Measurements from ENCODE around the gene PKMYT1.

PKMYT1 gene

DNA sequence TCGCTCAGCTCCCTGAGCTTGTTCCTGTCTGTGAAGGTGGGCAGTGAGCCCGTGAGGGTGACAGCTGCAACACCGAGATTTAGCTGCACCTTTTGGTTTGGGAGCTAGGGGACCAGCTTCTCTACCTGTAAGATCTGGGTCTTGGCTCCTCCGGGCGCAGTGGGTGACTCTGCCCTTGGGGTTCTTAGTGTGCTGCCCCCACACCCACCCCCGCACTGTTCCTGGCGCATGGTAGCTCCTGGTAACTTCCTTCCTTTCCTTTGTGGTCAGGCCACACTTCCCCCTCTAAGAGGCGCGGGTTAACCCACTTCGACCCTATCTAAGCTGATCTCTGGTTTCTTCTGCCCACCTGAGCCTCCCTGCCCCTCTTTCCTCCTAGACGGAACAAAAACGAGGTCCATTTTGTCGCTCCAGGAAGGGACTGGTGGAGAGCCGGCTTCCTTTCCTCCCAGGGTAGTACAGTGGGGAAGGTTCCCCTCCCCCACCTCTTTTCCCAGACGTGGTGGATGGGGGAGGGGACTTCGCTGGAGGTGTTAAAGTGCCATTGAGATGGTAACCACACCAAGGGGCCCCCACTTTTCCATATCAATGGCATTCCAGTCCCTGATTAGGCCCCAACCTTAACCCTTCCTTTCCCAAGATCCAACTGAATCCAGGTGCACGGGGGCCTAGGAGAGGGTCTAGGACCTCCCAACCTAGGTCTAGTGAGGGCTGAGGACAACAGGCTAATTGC lies 27.9 kb upstream of the PKMYT1 start:
- Histone ChIP-seq H3K4me1 (ENCODE audit: control insufficient read depth, insufficient read depth, low read length, unreplicated experiment) (peaks cover 10% of the 10 kb centered on the region), H2AFZ (ENCODE audit: low read length, unreplicated experiment) (no peak overlapping the region), H3K79me2 (ENCODE audit: control insufficient read depth, insufficient read depth, low read length, unreplicated experiment) (no peaks in the 10 kb centered on the region), H3K4me3 (ENCODE audit: low read depth, low read length) (no peak overlapping the region), H3K27me3 (ENCODE audit: insufficient read depth, low read length) (peaks cover 16% of the 10 kb centered on the region; the same call in 1 of the 2 replicates), H3K36me3 (ENCODE audit: insufficient read depth, low read length) (no peaks in the 10 kb centered on the region), H3K27ac (ENCODE audit: low read depth, low read length) (no peak overlapping the region)

DNA sequence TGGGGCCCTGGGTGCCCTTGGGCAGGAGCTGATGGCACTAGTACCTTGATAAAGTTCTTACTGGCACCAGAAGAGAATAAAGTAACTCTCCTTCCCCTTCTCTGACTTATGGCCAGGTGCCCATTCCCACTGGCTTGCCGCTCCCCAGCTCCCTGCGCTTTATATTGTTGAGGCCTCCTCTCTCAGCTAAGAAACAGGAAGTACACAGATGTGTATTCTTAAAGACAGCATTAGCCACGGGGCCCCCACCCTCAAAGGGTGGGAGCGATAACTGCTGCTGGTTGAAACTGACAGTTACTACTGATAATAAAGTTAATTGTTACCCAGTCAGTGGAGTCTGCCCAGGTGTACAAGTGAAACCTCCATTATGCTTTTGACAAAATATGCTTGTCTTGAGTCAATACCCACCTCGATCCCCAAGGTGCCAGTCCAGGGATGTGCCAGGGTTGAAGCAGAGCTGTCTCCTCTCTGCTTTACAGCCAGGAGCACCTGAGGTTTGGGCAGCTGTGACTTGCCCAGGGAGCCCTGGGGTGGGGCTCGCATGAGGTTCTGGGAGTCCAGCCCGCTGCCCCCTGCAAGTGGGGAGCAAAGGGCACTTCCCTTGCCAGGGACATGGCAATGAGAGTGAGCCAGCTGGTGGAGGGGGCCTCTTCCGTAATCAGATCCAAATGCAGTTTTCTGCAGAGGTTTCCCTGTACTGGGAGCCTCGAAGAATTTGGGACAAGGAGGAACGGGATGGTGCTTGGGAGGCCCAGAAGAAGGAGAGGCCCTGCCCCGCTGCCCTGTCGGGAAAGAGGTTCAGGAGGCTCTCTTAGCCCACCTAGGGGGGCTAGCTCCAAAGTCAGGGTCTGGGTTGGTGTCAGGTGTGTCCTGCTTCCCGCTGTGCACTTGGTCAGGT lies 27.1 kb upstream of the PKMYT1 start:
- Histone ChIP-seq H3K27me3 (ENCODE audit: insufficient read depth, low read length) (peaks cover 9% of the 10 kb centered on the region; the same call in 1 of the 2 replicates), H3K4me3 (ENCODE audit: low read depth, low read length) (no peak overlapping the region), H3K79me2 (ENCODE audit: control insufficient read depth, insufficient read depth, low read length, unreplicated experiment) (no peaks in the 10 kb centered on the region), H2AFZ (ENCODE audit: low read length, unreplicated experiment) (no peak overlapping the region), H3K4me1 (ENCODE audit: control insufficient read depth, insufficient read depth, low read length, unreplicated experiment) (peaks cover 7% of the 10 kb centered on the region), H3K27ac (ENCODE audit: low read depth, low read length) (no peak overlapping the region), H3K36me3 (ENCODE audit: insufficient read depth, low read length) (no peaks in the 10 kb centered on the region)

DNA sequence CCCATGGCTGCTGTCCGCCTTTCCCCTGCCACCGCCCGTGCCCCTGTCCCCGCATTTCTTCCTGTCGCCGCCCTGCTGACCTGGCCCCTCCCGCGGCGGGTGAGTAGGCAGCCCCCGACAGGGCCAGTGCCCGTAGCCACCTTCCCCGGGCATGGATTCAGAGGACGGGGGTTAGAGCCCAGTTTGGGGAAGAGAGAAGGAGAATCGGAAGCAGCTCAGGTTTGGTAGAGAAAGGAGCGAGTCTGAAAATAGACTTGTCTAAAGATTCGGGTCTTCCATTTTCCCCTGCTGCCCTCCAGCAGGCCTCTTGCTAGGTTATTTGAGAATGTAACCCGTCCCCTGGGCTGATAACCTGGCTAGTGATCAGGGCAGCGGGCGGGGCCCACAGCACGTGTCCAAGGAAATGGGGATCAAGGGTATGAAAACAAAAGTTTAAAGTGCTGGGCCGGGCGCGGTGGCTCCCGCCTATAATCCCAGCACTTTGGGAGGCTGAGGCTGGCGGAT lies 24.6 kb upstream of the PKMYT1 start:
- H2AFZ ChIP-seq (ENCODE audit: low read length, unreplicated experiment), result no peak overlapping the region
- no peaks in the 10 kb centered on the region for H3K79me2 ChIP-seq (ENCODE audit: control insufficient read depth, insufficient read depth, low read length, unreplicated experiment)
- no peak overlapping the region for H3K27ac ChIP-seq (ENCODE audit: low read depth, low read length)
- H3K4me3 ChIP-seq (ENCODE audit: low read depth, low read length), result peak overlapping the region; percentile 62
- H3K36me3 ChIP-seq (ENCODE audit: insufficient read depth, low read length), result no peaks in the 10 kb centered on the region
- H3K27me3 ChIP-seq (ENCODE audit: insufficient read depth, low read length), result no peaks in the 10 kb centered on the region
- peaks cover 7% of the 10 kb centered on the region for H3K4me1 ChIP-seq (ENCODE audit: control insufficient read depth, insufficient read depth, low read length, unreplicated experiment)

DNA sequence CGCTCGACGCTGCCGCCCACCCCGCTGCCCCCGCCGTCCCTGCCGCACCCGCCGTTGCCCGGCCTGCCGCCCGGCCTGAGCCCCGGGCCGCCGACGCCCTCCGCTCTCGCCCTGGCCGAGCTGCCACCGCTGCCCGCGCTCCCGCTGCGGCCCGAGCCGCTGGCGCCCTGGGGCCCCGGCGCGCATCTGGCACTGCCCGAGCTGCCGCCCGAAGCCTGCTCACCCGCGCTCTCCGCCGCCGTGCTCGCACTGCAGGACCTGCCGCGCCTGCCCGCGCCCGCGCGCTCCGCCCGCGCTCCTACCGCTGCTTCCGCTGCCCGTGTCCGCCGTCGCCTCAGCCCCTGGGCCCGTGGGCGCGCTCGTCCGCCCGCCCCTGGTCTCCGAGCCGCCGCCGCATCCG lies 24.1 kb upstream of the PKMYT1 start:
- H3K79me2 ChIP-seq (ENCODE audit: control insufficient read depth, insufficient read depth, low read length, unreplicated experiment), result no peaks in the 10 kb centered on the region
- H2AFZ ChIP-seq (ENCODE audit: low read length, unreplicated experiment), result no peak overlapping the region
- H3K36me3 ChIP-seq (ENCODE audit: insufficient read depth, low read length), result no peaks in the 10 kb centered on the region
- no peak overlapping the region for H3K27ac ChIP-seq (ENCODE audit: low read depth, low read length)
- H3K27me3 ChIP-seq (ENCODE audit: insufficient read depth, low read length), result no peaks in the 10 kb centered on the region
- H3K4me3 ChIP-seq (ENCODE audit: low read depth, low read length), result no peak overlapping the region
- H3K4me1 ChIP-seq (ENCODE audit: control insufficient read depth, insufficient read depth, low read length, unreplicated experiment), result peaks cover 7% of the 10 kb centered on the region

DNA sequence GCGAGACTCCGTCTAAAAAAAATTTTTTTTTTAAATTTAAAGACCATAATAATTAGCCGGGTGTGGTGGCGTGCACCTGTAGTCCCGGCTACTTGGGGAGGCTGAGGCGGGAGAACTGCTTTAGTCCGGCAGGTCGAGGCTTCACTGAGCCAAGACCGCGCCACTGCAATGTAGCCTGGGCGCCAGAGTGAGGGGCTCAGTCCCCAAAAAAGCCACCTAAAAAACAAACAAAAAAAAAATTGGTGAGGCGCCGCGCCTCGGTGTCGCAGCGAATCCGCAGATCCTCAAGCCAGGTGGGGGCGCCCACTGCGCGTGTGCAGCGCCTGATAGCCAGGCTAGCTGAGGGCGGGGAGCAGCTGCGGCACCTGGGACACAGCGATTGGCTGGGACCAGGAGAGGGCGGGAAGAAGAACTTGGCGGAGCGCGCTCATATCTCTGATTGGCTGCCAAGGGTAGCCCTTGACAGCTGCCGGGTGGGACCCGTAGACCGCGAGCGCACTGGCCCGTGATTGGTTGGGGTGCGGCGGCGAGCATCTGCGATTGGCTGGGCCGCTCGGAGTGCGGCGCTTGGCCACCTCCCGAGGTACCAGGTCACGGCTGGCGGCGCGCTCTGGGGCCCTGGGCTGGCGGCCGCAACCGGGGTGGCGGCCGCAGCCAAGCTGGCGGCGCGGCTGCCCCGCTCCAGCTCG lies 23.5 kb upstream of the PKMYT1 start:
- Histone ChIP-seq H2AFZ (ENCODE audit: low read length, unreplicated experiment) (no peak overlapping the region), H3K36me3 (ENCODE audit: insufficient read depth, low read length) (no peaks in the 10 kb centered on the region), H3K79me2 (ENCODE audit: control insufficient read depth, insufficient read depth, low read length, unreplicated experiment) (no peaks in the 10 kb centered on the region), H3K27ac (ENCODE audit: low read depth, low read length) (no peak overlapping the region), H3K4me1 (ENCODE audit: control insufficient read depth, insufficient read depth, low read length, unreplicated experiment) (peaks cover 7% of the 10 kb centered on the region), H3K27me3 (ENCODE audit: insufficient read depth, low read length) (no peaks in the 10 kb centered on the region), H3K4me3 (ENCODE audit: low read depth, low read length) (no peak overlapping the region)

DNA sequence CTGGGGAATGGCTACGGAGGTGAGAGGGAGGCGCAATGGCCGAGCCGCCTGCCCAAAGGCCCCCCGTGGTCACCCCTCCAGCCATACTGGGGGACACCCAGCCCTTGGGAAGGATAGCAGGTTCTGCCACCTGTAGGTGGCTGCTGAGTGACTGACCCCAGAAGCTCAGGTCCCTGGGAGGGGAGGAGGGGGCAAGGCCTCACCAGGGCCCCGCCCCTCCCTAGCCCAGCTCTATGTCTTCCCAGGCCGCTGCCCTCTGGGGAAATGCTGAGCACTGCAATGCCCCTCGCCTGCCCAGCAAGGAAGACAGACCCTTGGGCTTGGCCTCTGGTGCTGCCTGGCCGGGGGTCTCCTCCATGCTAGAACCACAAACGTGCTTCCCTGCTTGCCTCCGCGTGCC lies 21.1 kb upstream of the PKMYT1 start:
- H3K36me3 ChIP-seq (ENCODE audit: insufficient read depth, low read length), result no peaks in the 10 kb centered on the region
- H3K79me2 ChIP-seq (ENCODE audit: control insufficient read depth, insufficient read depth, low read length, unreplicated experiment), result no peaks in the 10 kb centered on the region
- 0 out of 2 replicates have a peak, but pooled peaks cover 2% of the 10 kb centered on the region for H3K27me3 ChIP-seq (ENCODE audit: insufficient read depth, low read length)
- H3K4me1 ChIP-seq (ENCODE audit: control insufficient read depth, insufficient read depth, low read length, unreplicated experiment), result no peaks in the 10 kb centered on the region
- H2AFZ ChIP-seq (ENCODE audit: low read length, unreplicated experiment), result no peak overlapping the region
- H3K4me3 ChIP-seq (ENCODE audit: low read depth, low read length), result no peak overlapping the region
- H3K27ac ChIP-seq (ENCODE audit: low read depth, low read length), result no peak overlapping the region

DNA sequence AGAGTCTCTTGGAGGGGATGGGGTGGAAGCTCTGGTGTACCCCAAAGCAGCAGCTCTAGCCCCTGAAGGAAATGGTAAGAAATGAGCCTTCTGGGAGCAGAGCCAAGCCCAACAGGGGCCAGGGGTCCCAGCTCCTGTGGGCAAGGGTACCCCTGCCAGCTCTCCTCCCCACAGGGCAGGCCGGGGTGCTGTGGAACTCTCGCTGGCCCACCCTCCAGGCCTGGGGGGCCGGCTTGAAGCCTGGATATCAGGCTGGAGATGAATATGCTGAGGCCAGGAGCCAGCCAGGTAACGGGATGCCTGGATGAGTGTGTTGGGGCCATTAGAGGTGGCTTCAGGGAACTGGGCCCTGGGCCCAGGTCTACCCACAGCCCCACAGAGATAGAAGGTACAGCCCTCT lies 20.3 kb upstream of the PKMYT1 start:
- H3K36me3 ChIP-seq (ENCODE audit: insufficient read depth, low read length), result no peaks in the 10 kb centered on the region
- no peak overlapping the region for H3K27ac ChIP-seq (ENCODE audit: low read depth, low read length)
- no peak overlapping the region for H3K4me3 ChIP-seq (ENCODE audit: low read depth, low read length)
- 0 out of 2 replicates have a peak, but pooled peaks cover 2% of the 10 kb centered on the region for H3K27me3 ChIP-seq (ENCODE audit: insufficient read depth, low read length)
- H3K4me1 ChIP-seq (ENCODE audit: control insufficient read depth, insufficient read depth, low read length, unreplicated experiment), result no peaks in the 10 kb centered on the region
- H2AFZ ChIP-seq (ENCODE audit: low read length, unreplicated experiment), result no peak overlapping the region
- H3K79me2 ChIP-seq (ENCODE audit: control insufficient read depth, insufficient read depth, low read length, unreplicated experiment), result no peaks in the 10 kb centered on the region

DNA sequence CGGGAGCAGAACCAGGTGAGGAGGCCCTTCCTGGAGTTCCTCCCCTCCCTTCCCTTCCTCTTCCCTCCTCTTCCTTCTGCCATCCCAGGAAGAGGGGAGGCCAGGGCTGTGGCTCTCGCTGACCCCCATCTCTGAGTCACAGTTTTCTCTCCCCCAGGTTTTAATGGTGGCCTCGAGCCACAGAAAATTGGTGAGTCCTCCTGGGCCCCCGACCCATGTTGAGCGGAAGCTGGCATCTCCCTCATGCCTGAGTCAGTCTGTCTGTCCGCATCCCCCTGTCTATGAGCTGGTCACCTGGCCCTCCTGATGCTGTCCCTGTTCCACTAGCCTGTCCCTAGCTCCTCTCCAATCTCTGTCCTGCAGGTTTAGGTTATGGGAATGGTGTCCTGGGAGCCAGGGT lies 19.7 kb upstream of the PKMYT1 start:
- H3K79me2 ChIP-seq (ENCODE audit: control insufficient read depth, insufficient read depth, low read length, unreplicated experiment), result no peaks in the 10 kb centered on the region
- H3K4me3 ChIP-seq (ENCODE audit: low read depth, low read length), result no peak overlapping the region
- no peak overlapping the region for H3K27ac ChIP-seq (ENCODE audit: low read depth, low read length)
- H3K36me3 ChIP-seq (ENCODE audit: insufficient read depth, low read length), result no peaks in the 10 kb centered on the region
- H2AFZ ChIP-seq (ENCODE audit: low read length, unreplicated experiment), result no peak overlapping the region
- H3K4me1 ChIP-seq (ENCODE audit: control insufficient read depth, insufficient read depth, low read length, unreplicated experiment), result no peaks in the 10 kb centered on the region
- H3K27me3 ChIP-seq (ENCODE audit: insufficient read depth, low read length), result 0 out of 2 replicates have a peak, but pooled peaks cover 2% of the 10 kb centered on the region

DNA sequence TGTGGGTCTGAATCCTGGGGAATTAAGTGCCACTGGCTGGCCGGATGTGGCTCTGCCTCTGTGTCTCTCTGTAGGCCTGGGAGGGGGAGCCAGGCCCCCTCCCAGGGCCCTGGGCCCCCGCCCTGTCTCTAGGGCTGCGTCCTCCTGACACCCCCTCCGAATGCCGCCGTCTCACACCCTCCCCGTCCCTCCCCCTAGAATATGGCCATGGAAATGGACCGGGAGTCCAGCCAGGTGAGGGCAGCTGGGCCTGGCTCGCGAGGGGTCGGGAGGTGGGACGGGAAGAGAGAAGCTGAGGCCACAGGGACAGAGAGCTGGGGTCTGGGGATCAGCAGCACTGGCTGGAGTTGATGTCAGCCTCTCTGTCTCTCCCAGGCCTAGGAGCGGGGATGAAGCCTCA lies 16.1 kb upstream of the PKMYT1 start:
- Histone ChIP-seq H3K79me2 (ENCODE audit: control insufficient read depth, insufficient read depth, low read length, unreplicated experiment) (no peaks in the 10 kb centered on the region), H2AFZ (ENCODE audit: low read length, unreplicated experiment) (no peak overlapping the region), H3K27ac (ENCODE audit: low read depth, low read length) (no peak overlapping the region), H3K27me3 (ENCODE audit: insufficient read depth, low read length) (0 out of 2 replicates have a peak, but pooled peaks cover 2% of the 10 kb centered on the region), H3K36me3 (ENCODE audit: insufficient read depth, low read length) (no peaks in the 10 kb centered on the region), H3K4me1 (ENCODE audit: control insufficient read depth, insufficient read depth, low read length, unreplicated experiment) (no peaks in the 10 kb centered on the region), H3K4me3 (ENCODE audit: low read depth, low read length) (no peak overlapping the region)

DNA sequence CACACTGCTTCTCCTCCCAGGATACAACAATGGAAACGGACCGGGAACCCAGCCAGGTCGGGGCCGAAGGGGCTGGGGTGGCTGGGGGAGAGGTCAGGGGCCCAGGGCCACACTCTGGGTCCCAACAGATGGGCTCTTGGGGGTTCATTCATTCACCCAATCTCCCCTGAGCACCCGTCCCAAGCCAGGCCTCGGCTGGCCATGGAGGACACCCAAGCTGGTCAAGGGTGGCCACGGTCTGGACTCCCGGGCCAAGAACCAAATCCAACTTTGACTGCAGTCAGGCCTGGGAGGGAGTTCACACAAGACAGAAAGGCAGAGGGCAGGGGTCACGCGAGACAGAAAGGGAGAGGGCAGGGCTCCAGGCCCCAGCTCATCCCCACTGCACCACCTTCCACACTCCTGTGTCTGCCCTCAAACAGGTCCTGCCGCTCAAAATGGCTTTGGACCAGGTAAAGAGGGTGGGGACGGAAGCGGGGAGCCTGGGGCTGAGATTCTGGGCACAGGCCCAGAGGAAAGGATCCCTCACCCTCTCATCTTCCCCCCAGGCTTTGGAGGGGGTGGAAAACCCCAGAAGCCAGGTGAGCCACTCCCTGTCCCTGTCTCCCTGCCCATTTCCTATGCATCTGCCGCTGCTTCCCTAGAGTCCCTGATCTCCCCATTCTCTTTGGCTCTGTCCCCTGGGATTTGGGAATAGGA lies 12.3 kb upstream of the PKMYT1 start:
- Histone ChIP-seq H3K27me3 (ENCODE audit: insufficient read depth, low read length) (0 out of 2 replicates have a peak, but pooled peaks cover 5% of the 10 kb centered on the region), H3K4me3 (ENCODE audit: low read depth, low read length) (no peak overlapping the region), H3K79me2 (ENCODE audit: control insufficient read depth, insufficient read depth, low read length, unreplicated experiment) (no peaks in the 10 kb centered on the region), H3K27ac (ENCODE audit: low read depth, low read length) (no peak overlapping the region), H3K36me3 (ENCODE audit: insufficient read depth, low read length) (no peaks in the 10 kb centered on the region), H2AFZ (ENCODE audit: low read length, unreplicated experiment) (no peak overlapping the region), H3K4me1 (ENCODE audit: control insufficient read depth, insufficient read depth, low read length, unreplicated experiment) (no peaks in the 10 kb centered on the region)
